ENCODE measurements around the gene MYL7.

MYL7 gene

GRCh38 chr7:44152971-44153947, 12.1 kb upstream of the MYL7 start:
- Histone ChIP-seq H3K4me3 (no peak overlapping the region), H3K27ac (no peak overlapping the region)

DNA sequence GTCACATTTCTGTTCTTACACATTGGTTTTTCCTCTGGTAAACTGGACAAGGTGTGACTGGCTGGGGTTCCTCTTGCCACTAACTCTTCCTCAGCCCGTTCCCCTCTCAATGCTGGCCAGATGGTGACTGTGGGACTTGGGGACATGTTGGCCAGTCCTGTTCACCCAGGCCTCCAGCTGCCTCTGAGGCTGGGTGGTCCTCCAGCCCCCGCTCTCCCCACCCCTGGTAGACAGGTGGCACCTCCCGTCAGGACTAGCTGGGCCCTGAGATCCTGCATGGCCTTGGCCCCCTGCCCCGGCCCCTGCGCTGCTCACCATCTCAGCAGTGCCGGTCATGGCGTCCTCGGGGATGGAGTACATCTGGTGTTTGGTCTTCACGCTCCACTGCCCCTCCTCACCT, 10.8 kb upstream of the MYL7 start:
- Histone ChIP-seq H3K27ac (no peak overlapping the region), H3K4me3 (no peak overlapping the region)

- Histone ChIP-seq H3K4me3 (no peak overlapping the region), H3K27ac (no peak overlapping the region)
Measured at GRCh38 chr7:44150966-44151941, 10.1 kb upstream of the MYL7 start.

DNA sequence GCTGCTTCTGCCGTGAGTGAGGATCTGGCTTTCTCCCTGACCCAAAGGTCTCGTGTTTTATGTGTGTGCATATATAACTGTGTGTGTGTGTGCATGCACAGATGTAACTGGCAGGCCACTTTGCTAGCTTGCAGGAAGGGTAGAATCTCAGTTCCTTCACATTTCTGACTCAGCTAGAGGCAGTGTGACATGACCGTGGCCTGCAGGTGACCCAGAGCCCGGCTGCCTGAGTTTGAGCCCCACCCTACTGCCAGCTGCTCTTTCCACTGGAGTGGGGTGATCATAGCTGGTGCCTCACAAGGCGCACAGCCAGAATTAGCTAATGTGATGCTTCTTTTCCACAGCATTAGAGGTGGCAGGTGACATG, 9.3 kb upstream of the MYL7 start:
- H3K27ac ChIP-seq: no peak overlapping the region
- H3K4me3 ChIP-seq: no peak overlapping the region

- H3K27ac ChIP-seq: no peak overlapping the region
Measured at GRCh38 chr7:44149571-44150465, 8.7 kb upstream of the MYL7 start.

DNA sequence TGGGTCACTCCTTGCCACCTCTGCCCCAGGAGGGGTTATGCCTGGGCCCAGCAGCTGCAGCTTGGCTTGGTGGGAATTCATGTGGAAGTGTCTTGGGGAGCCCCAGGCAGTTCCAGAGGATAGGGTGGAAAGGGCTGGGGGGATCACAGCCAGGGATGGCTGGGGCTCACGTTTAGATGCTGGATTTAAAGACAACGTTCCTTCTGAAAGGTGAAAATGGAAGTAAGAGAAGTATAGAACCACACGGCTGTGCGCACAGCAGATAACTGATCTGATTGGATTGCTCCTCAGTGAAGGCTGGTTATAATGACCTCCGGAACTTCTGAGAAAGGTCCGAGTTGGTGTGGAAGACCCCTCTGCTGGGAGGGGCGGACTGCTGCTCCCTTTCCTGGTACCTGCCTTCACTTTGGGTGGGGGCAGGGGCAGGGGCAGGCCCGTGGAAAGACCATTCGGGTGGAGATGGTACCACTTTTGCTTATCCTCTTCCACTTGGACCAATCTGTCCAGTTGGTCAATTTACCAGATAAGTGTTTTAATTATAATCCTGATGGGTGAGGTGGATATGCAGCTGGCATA, 7.9 kb upstream of the MYL7 start:
- H3K4me3 ChIP-seq: no peak overlapping the region
- H3K27ac ChIP-seq: no peak overlapping the region

More at GRCh38 chr7:44149571-44150465, 8.7 kb upstream of the MYL7 start:
- no peak overlapping the region for H3K4me3 ChIP-seq

GRCh38 chr7:44148166-44148565, 7.0 kb upstream of the MYL7 start:
- H3K4me3 ChIP-seq: no peak overlapping the region
- no peak overlapping the region for H3K27ac ChIP-seq

DNA sequence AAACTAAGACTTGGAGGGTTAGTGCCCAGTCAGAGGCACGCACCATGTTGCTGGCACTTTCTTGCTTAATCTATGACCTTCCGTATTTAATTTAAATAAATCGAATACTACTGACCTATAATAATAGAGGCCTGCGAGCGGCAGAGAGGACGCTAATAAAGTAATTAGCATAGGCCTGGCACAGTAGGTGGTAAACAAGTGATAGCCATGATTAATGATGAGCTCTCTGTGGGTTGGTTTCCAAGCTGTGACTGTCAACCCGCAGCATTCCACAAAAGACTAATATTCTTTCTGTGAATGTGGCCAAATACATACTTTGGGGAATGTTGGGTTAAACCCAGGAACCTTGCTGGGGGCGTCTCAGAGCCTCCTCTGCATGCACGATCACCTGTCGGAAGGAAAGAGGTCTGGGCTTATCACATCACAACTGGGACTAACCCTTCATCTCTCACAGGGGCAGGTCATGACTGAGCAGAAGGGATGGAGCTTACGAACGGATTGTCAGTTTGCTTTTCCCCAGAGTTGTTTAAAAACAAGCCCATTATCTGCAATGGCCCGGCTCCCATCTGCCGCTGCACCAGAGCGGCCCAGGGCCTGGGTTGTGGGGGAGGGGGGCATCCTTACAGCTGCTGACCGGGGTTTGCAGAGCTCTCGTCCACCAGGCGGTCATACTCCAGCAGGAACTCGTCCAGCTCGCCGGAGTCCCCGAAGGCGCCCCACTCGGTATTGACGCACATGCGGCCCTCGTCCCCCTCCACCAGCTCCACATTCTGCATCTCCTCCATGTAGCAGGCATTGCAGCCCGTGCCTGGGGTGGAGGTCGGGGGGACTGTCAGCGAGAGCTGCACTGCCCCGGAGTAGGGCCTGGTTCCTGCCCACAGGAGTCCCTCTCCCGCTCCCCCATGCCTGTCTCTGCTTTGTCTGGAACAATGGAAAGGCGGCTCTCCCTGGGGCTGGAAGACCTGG, 6.2 kb upstream of the MYL7 start:
- H3K4me3 ChIP-seq: no peak overlapping the region

GRCh38 chr7:44145969-44146911, 5.1 kb upstream of the MYL7 start:
- H3K27ac ChIP-seq: no peak overlapping the region
- H3K4me3 ChIP-seq: peak overlapping the region; percentile 8 to 36 (median 24)

More for the DNA sequence above, 6.2 kb upstream of the MYL7 start:
- no peak overlapping the region for H3K27ac ChIP-seq

DNA sequence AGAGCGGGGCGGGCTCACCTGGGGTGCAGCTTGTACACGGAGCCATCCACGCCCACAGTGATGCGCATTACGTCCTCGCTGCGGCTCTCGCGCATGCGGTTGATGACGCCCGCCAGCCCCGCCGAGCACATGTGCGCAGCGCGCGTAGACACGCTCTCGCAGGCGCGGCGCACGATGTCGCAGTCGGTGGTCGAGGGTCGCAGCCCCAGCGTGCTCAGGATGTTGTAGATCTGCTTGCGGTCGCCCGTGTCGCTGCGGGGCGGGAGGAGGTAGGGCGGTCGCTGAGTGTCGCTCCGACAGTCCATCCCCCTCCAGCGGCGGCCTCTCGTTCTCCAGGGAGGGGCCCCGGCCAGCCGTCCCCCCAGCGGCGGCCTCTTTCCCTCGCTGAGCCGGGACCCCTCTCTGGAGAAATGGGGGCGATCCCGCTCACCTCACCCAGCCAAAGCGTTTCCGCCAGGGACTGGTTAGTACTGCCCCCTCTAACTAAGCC, 4.4 kb upstream of the MYL7 start:
- H3K4me3 ChIP-seq: peak overlapping the region; percentile 8 to 36 (median 24)
- no peak overlapping the region for H3K27ac ChIP-seq

GRCh38 chr7:44144968-44145478, 3.9 kb upstream of the MYL7 start:
- peak overlapping the region in 1 of 7 experiments; percentile 36 for H3K4me3 ChIP-seq
- H3K27ac ChIP-seq: no peak overlapping the region

DNA sequence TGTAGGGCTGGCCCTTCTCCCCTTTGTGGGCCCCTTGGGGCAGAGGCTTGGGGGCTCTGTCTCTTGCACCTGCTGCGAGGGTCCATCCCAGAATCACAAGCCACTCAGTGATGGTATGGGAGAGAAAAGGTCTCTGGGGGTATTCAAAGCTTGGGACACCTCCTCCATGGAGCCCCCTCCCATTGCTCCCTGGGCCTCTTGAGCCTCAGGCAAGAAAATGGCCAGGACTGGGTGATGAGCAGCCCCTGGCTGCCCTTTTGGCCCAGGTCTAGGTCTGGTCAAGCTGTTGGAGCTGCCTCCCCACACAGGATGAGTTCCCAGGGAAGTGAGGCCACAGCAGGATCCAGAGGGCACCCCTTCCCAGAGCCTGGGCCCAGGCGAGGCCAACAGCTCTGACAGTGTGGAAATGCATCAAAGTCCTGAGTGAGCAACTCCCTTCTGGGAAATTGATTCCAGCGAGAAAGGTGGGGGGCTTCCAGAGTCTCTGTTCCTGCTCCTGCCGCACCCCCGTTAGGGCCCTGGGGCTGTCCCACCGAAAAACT, 3.4 kb upstream of the MYL7 start:
- H3K4me3 ChIP-seq: no peak overlapping the region
- no peak overlapping the region for H3K27ac ChIP-seq

- no peak overlapping the region for H3K27ac ChIP-seq
- H3K4me3 ChIP-seq: no peak overlapping the region
Measured at GRCh38 chr7:44143646-44144250, 2.6 kb upstream of the MYL7 start.

GRCh38 chr7:44142028-44142427, 896 bp upstream of the MYL7 start:
- H3K4me3 ChIP-seq: no peak overlapping the region
- no peak overlapping the region for H3K27ac ChIP-seq

- H3K4me3 ChIP-seq: no peak overlapping the region
Measured at GRCh38 chr7:44140341-44140740, 791 bp downstream of the MYL7 start.

More at GRCh38 chr7:44140341-44140740, 791 bp downstream of the MYL7 start:
- H3K27ac ChIP-seq: no peak overlapping the region

All from skin epidermis (tissue), 12 donors.